ENCODE data around the gene OLR1. TPM values are rescaled to one million over a fixed set of nuclear protein-coding genes. Genes with fewer than 3 reads are reported as not detected.

The OLR1 gene
- total RNA-seq, 4 donors from 2014 or later = 2.7 TPM; not detected in 3

GRCh38 chr12:10151621-10152020 lies 20.3 kb downstream of the OLR1 start:
- TF ChIP-seq POLR2A (IDR thresholded peaks at IDR 0.05) (no peak), CTCF (IDR thresholded peaks at IDR 0.05) (no peak)
- no peak for DNase-seq
- WGBS, 2 donors = 74 to 79% methylated on average over 2 of the region's 2 CpGs
- H3K9me3 ChIP-seq = no peaks in the 10 kb centered on the region
- H3K4me3 ChIP-seq = no peak overlapping the region
- intact Hi-C loops (cut with DNase I) = no loop called here
- H3K27ac ChIP-seq = no peak overlapping the region
- H3K4me1 ChIP-seq = peaks cover 3 to 16% (median 9%) of the 10 kb centered on the region in 3 donors
- no peaks in the 10 kb centered on the region for H3K36me3 ChIP-seq
- H3K27me3 ChIP-seq = no peaks in the 10 kb centered on the region

GRCh38 chr12:10147714-10148403 lies 24.1 kb downstream of the OLR1 start:
- no peak overlapping the region for H3K27ac ChIP-seq
- TF ChIP-seq CTCF (IDR thresholded peaks at IDR 0.05) (no peak), POLR2A (IDR thresholded peaks at IDR 0.05) (no peak)
- DNase-seq = no peak
- intact Hi-C loops (cut with DNase I) = no loop called here
- no peak overlapping the region for H3K4me3 ChIP-seq
- no peaks in the 10 kb centered on the region for H3K27me3 ChIP-seq
- no peaks in the 10 kb centered on the region for H3K36me3 ChIP-seq
- peaks cover under 1 to 4% (median under 1%) of the 10 kb centered on the region in 3 donors for H3K4me1 ChIP-seq
- no peaks in the 10 kb centered on the region for H3K9me3 ChIP-seq
- 86 to 92% methylated on average over 5 of the region's 5 CpGs for WGBS, 2 donors

GRCh38 chr12:10142976-10143589 lies 28.8 kb downstream of the OLR1 start:
- Histone ChIP-seq H3K27me3 (no peaks in the 10 kb centered on the region), H3K36me3 (no peaks in the 10 kb centered on the region), H3K4me3 (no peak overlapping the region), H3K4me1 (no peaks in the 10 kb centered on the region), H3K9me3 (no peaks in the 10 kb centered on the region), H3K27ac (no peak overlapping the region)
- DNase-seq = no peak
- intact Hi-C loops (cut with DNase I) = no loop called here
- no peak for TF ChIP-seq POLR2A (IDR thresholded peaks at IDR 0.05)
- WGBS, 2 donors = 0% methylated on average over 1 of the region's 1 CpG

GRCh38 chr12:10140001-10140400 lies 31.9 kb downstream of the OLR1 start:
- no peak overlapping the region for H3K27ac ChIP-seq
- TF ChIP-seq POLR2A (IDR thresholded peaks at IDR 0.05) (no peak), CTCF (IDR thresholded peaks at IDR 0.05) (peak in 5 of 6 experiments; percentile 35 to 79 (median 66))
- no peaks in the 10 kb centered on the region for H3K27me3 ChIP-seq
- H3K9me3 ChIP-seq = no peaks in the 10 kb centered on the region
- peaks cover 0 to 9% (median 0%) of the 10 kb centered on the region in 3 donors for H3K4me1 ChIP-seq
- no peaks in the 10 kb centered on the region for H3K36me3 ChIP-seq
- 9 to 10% methylated on average over 2 of the region's 2 CpGs for WGBS, 2 donors
- H3K4me3 ChIP-seq = no peak overlapping the region
- intact Hi-C loops (cut with DNase I) = no loop called here
- no peak for DNase-seq

- Histone ChIP-seq H3K4me3 (no peak overlapping the region), H3K36me3 (no peaks in the 10 kb centered on the region), H3K4me1 (peaks cover 0 to 23% (median 0%) of the 10 kb centered on the region in 3 donors), H3K9me3 (no peaks in the 10 kb centered on the region), H3K27ac (no peak overlapping the region), H3K27me3 (no peaks in the 10 kb centered on the region)
- intact Hi-C loops (cut with DNase I) = loop anchor here (5.0 kb wide), 1 partner anchor 104 kb away; the partner anchor contains the start of gene CLEC9A
- TF ChIP-seq POLR2A (IDR thresholded peaks at IDR 0.05) (no peak), CTCF (IDR thresholded peaks at IDR 0.05) (no peak)
- 57 to 66% methylated on average over 12 to 13 of the region's 13 CpGs for WGBS, 2 donors
- DNase-seq = no peak
Measured at GRCh38 chr12:10136637-10137205, 35.2 kb downstream of the OLR1 start.

Measured in esophagus squamous epithelium (tissue), 5 donors.